ENCODE results near the gene WDR5B.
"Not testable (repeated sequence)": the region's sequence is repeated elsewhere in the genome, so short reads cannot be mapped to it uniquely, and the experiment has no call there.

WDR5B gene

GRCh38 chr3:122415762-122416654 lies at the start of gene WDR5B:
Gene WDR5B, minus strand, starts transcription at chr3:122416062. Its CDS starts 534 bp downstream, at chr3:122415528.
- peak; percentile 98 for DNase-seq (ENCODE audit: low spot score)

- no peak for DNase-seq (ENCODE audit: low spot score)
Observed at GRCh38 chr3:122464659-122465058, 48.8 kb upstream of the WDR5B start.

- no peak for DNase-seq (ENCODE audit: low spot score)
Observed at GRCh38 chr3:122462406-122462805, 46.5 kb upstream of the WDR5B start.

GRCh38 chr3:122461806-122462205 lies 45.9 kb upstream of the WDR5B start:
- no peak for DNase-seq (ENCODE audit: low spot score)

- DNase-seq (ENCODE audit: low spot score): no peak
Observed at GRCh38 chr3:122458992-122459391, 43.1 kb upstream of the WDR5B start.

DNA sequence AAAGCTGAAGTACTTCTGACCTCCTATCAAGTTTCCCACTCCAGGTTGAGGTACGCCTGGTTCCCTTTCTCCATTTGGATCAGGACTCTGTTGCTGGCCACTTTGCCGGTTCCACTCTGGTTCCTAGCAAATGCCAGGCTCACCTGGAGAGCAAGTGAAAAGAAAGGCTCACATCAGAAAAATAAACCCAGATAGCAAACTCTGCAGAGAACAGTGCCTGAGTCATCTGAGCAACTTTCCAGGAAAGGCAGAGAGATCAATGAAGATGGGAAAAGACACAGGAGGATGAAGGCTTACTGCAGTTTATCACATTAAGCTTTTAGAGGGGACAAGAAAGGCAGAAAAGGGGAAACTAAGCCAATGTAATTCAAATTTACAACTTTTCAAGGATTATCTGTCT lies 41.8 kb upstream of the WDR5B start:
- DNase-seq (ENCODE audit: low spot score): no peak

- DNase-seq (ENCODE audit: low spot score): no peak
Observed at GRCh38 chr3:122456074-122456473, 40.2 kb upstream of the WDR5B start.

- DNase-seq (ENCODE audit: low spot score): no peak
Observed at GRCh38 chr3:122451371-122451770, 35.5 kb upstream of the WDR5B start.

GRCh38 chr3:122448218-122448617 lies 32.4 kb upstream of the WDR5B start:
- not testable (repeated sequence) for DNase-seq (ENCODE audit: low spot score)

- DNase-seq (ENCODE audit: low spot score): not testable (repeated sequence)
Observed at GRCh38 chr3:122444491-122444887, 28.6 kb upstream of the WDR5B start.

- not testable (repeated sequence) for DNase-seq (ENCODE audit: low spot score)
Observed at GRCh38 chr3:122443762-122444490, 28.1 kb upstream of the WDR5B start.

GRCh38 chr3:122443090-122443489 lies 27.2 kb upstream of the WDR5B start:
- DNase-seq (ENCODE audit: low spot score): no peak

DNA sequence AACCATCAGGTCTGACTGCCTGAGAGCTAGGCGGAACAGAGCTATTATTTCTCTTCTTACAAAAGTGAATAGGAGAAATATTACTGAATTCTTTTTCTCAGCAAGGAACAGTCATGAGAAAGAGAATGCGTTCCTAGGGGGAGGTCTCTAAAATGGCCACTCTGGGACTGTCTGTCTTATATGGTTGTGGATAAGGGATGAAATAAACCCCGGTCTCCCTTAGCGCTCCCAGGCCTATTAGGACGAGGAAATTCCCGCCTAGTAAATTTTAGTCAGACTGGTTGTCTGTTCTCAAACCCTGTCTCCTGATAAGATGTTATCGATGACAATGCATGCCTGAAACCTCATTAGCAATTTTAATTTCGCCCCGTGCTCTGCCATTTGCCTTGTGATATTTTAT lies 20.1 kb upstream of the WDR5B start:
- no peak for DNase-seq (ENCODE audit: low spot score)

- DNase-seq (ENCODE audit: low spot score): no peak
Observed at GRCh38 chr3:122430371-122430770, 14.5 kb upstream of the WDR5B start.

DNA sequence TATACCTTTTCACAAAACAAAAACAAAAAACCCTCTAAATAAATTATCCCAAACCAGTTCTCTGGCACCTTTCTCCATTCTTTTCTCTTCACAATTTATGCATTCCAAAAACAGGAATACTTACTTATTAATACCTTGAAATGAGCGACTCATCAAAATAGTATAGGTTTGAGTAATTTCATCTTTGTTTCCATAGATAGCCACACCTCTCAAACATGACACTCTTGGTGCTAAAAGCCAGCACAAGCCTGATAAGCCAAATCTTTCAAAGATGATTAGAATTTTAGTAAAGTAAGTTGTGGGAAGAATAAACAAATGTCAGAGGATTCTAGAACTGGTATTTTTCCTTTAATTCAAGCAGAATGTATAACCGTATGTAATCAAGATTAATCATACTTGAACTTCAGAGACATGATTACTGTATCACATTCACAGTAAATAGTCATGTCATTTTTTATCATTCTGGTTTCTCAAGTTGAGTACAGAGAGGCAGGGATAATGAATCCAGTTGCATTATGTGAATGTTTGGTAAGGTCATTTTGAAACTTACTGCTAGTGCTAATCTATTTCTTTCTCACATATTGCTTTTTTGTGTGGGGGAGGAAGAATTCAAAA lies 12.1 kb upstream of the WDR5B start:
- DNase-seq (ENCODE audit: low spot score): no peak

GRCh38 chr3:122421836-122422235 lies 6.0 kb upstream of the WDR5B start:
- DNase-seq (ENCODE audit: low spot score): no peak

DNA sequence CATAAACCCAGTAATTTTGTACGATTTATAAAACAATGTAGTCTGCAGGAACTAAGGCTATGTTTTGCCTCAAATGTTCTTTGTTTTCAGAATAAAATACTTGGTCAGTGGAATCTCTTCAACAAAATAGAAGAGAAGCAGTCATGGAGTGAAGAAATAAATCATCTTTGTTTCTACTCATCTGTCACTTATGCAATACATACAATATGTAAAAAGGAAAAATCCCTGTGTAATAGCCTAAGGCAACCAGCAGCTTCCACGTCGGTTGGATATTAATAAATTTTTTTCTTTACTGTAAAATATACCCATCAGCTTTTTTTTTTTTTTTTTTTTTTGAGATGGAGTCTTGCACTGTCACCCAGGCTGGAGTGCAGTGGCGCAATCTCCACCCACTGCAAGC lies 5.2 kb upstream of the WDR5B start:
- DNase-seq (ENCODE audit: low spot score): no peak

DNA sequence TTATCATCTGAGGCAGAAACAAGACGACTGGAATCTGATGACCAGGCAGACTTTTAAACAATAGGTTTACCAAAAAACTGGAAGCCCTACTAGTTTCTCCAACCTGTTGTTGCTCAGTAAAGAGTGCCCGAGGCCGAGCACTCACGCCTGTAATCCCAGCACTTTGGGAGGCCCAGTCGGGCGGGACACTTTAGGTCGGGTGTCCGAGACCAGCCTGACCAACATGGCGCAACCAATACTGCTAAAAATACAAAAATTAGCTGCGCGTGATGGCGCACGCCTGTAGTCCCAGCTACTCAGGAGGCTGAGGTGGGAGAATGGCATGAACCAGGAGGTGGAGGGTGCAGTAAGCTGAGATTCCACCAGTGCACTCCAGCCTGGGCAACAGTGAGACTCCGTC lies 1.1 kb upstream of the WDR5B start:
- DNase-seq (ENCODE audit: low spot score): no peak

DNA sequence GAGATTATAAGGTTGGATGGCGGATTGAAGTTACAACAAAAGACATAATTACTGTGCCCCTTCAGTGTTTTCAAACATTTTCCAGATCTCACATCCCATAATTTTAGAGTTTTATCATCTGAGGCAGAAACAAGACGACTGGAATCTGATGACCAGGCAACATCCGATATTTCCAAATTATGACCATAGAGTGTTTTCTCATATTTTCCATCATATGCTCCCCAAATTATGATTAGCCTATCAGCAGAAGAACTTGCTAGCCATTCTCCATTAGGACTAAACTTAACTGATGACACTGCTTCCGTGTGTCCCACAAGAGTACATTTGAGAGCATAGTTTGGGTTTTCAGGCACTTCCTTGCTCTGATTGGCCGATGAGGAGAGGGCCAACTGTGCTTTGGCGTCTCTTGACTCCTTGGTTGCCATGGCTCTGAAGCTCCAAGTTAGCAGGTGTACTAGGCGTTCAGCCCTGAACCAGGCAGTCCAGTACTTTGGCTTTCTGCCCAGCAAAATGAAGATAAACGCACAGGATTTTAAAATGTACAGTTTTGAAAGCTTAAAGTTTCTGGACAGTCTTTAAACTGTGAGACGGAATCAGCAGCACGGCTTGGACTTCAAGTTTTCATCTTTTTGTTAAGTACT lies 638 bp downstream of the WDR5B start:
- peak; percentile 51 for DNase-seq (ENCODE audit: low spot score)

DNA sequence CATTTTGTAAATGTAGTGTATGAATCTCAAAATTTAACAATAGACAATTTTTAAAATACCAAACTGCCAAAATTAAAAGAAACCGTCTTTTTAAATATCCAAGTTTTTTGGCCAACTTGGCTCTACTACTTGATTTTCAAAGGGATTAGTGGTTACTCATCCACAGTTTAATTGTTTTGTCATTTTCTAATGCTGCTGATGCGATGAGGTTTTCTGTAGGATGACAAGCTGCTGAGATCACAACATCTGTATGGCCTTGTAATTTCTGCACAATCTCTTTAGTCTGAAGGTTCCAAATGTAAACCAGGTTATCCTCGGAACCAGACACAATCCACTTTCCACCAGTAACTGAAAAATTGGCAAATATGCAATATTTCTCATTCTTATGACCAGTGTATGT lies 1.5 kb downstream of the WDR5B start:
- no peak for DNase-seq (ENCODE audit: low spot score)

DNA sequence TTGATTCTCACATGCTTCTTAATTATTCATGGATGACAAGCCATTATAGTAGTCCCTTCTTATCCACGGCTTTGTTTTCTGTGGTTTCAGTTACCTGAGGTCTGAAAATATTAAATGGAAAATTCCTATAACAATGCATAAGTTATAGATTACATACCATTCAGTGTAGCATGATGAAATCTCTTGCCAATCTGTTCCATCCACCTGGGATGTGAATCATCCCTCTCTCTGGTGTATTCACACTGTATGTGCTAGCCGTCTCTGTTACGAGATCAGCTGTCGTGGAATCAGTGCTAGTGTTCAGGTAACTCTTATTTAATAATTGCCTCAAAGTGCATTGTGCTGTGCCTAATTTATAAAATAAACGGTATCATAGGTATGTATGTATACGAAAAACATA lies 5.2 kb downstream of the WDR5B start:
- DNase-seq (ENCODE audit: low spot score): no peak

- no peak for DNase-seq (ENCODE audit: low spot score)
Observed at GRCh38 chr3:122410111-122410510, 5.8 kb downstream of the WDR5B start.

Measured in CD4-positive, alpha-beta T cell treated with Interleukin-15 for 4 hours (primary cell).